NCI-H2029 (cell line): ENCODE data around the gene ADAMTS4.
"Not testable (repeated sequence)": the region's sequence is repeated elsewhere in the genome, so short reads cannot be mapped to it uniquely, and the experiment has no call there.

Experiments
- DNase-seq: peaks from one replicate; lab custom pipeline; 2025; lab: John Stamatoyannopoulos, UW

The ADAMTS4 gene, protein sequence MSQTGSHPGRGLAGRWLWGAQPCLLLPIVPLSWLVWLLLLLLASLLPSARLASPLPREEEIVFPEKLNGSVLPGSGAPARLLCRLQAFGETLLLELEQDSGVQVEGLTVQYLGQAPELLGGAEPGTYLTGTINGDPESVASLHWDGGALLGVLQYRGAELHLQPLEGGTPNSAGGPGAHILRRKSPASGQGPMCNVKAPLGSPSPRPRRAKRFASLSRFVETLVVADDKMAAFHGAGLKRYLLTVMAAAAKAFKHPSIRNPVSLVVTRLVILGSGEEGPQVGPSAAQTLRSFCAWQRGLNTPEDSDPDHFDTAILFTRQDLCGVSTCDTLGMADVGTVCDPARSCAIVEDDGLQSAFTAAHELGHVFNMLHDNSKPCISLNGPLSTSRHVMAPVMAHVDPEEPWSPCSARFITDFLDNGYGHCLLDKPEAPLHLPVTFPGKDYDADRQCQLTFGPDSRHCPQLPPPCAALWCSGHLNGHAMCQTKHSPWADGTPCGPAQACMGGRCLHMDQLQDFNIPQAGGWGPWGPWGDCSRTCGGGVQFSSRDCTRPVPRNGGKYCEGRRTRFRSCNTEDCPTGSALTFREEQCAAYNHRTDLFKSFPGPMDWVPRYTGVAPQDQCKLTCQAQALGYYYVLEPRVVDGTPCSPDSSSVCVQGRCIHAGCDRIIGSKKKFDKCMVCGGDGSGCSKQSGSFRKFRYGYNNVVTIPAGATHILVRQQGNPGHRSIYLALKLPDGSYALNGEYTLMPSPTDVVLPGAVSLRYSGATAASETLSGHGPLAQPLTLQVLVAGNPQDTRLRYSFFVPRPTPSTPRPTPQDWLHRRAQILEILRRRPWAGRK

DNA sequence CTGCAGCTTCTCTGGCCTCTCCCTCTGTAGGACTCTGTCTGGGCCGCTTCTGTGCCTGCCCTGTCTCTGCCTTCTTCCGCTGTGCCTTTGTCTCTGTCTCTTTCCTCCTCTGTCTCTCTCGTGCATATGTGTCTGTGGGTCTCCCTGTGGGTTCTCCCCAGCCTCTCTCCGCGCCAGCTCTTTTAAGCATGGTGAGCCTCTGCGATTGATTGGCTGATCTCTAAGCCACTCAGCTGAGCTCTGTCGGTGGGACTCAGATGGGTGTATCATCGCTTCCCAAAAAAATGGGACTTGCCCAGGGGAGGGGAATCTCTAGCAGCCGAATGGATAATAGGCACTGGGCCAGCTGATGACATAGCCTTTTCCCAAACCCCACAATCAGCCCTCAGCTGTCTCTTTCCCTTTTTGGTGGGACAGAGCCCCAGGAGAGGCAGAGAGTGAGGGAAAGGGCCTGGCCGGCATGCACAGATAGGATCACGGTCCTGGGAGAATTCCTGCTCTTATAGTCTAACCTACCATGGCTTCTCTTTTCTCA, at the start of gene ADAMTS4:
Gene ADAMTS4, minus strand, starts transcription at position 158 of the 535 bp plus-strand sequence. CDS start 427 bp downstream, outside the sequence.
- no peak for DNase-seq

DNA sequence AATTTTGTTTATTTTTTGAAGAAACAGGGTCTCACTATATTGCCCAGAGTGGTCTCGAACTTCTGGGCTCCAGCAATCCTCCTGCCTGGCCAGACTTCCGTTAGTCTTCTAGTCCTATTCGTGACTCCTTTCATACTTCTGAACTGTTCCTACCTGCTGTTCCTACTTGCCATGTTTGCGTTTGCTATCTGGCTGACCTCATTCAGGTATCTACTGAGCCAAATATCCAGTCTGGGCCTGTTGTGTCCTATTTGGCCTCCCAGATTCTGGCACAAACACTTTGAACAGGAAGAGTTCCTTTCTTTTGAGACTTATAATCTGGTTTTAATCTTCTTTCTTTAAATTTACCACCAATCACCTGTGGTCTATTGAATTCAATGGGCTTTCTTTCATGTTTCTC, 46.0 kb upstream of the ADAMTS4 start:
- no peak for DNase-seq

DNA sequence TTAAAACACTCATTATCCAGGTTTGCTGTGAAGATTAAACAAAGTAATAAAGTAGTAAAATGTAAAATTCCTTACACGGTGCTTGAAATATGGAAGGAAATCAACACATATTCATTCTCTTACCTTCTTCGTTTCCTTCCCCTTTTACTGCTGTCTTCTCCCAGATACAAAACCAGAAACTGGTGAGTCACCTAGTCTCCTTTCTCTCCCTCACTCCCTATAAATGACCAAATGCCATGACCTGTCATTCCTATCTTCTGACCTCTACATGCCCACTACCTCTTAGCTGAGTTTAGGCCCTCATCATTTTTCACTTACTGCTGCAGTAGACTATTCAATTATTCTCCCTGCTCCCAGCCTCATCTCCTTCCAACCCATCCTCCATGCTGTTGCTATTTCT, 43.5 kb upstream of the ADAMTS4 start:
- DNase-seq, result no peak

DNA sequence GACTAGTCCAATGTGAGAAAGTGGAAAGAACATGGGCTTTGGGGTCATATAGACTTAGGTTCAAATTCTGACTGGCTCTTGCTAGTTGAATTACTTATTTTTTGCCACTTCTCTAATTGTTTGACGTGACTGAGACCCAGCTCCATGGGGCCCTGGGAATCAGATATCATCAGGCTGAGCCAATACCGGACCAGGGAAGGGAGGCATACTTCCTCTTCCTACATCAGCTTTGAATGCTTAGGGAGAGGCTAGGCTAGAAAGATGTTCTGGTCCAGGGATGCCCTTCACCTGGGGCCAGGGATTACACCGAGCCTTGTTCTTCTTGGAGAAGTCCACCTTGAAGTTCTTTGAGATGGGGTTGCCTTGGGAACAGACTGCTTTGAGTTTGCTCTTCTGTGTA, 42.8 kb upstream of the ADAMTS4 start:
- no peak for DNase-seq

DNA sequence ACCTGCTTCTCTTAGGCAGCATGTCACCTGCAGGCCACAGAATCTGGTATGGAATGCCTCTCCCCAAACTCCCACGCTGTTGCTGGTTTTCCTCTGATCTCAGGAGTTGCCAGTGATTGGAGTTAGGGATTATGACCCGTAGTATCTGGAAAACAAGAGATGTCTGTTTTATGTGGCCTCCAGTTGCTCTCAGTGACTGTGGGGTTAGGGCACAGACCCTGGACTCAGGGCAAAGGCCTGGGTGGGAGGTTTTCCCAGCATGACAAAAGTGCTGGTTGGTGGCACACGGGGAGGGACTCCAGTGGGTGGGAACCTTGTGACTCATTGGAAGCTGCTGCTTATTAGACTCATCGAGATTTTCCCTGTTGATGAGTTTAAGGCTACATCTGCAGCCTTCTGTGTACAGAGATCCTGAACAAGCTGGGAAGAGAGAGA, 39.2 kb upstream of the ADAMTS4 start, which contains the start of gene NR1I3:
Gene NR1I3, minus strand, starts transcription at position 165 of the 435 bp plus-strand sequence. CDS start 1,638 bp downstream, outside the sequence.
- DNase-seq, result no peak

DNA sequence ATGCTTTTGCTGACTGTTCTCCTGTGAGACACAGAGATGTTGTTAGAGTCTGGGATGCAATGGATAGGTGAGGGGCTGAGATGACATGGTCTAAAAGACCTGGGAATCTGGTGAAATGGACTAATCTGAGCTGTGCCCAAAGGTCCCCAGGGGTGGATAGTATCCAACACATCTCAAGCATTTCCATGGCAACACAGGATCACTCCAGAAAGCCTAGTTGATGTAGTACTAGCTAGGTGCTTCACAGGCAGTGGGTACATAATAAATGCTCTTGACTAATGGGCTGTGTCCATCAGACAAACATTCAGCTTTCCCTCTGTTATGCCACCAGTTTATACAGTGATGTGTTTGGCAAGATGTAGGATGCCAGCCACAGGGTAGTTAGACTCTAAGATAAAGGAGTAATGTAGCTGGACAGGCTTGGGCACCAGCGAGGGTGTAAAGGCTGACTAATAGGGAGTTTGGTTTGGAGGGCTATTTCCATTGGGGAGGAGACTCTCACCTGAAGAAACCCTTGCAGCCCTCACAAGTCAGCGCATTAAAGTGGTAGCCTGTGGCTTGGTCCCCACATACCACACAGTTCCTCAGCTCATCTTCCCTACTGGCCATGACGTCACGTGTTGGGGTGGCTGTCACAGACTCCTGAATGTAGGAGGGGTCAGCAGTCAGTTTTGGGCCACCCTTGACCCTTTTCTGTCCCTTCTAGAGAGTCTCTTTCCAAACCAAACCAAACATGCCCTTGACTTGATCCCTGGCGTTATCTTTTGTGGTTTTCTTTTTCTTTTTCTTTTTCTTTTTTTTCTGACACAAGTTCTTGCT, 37.3 kb upstream of the ADAMTS4 start:
- no peak for DNase-seq

DNA sequence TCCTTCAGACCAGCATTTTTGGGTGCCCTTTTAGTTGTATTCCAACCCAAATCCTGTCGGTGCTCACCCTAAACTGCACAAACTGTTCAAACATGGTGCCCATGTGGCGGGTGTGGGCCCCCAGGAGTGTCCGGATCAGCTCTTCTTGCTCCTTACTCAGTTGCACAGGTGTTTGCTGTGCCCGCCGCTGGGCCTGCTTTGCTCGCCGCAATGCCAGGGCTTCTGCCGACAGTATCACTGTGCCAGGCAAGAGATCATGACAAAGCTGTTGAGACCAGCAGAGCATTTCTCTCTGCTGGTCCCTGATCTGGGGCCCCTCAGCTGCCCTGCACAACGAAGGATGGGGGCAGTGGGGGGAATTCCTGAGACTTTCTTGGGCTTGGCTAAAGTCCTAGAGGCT, 34.2 kb upstream of the ADAMTS4 start:
- DNase-seq, result no peak

DNA sequence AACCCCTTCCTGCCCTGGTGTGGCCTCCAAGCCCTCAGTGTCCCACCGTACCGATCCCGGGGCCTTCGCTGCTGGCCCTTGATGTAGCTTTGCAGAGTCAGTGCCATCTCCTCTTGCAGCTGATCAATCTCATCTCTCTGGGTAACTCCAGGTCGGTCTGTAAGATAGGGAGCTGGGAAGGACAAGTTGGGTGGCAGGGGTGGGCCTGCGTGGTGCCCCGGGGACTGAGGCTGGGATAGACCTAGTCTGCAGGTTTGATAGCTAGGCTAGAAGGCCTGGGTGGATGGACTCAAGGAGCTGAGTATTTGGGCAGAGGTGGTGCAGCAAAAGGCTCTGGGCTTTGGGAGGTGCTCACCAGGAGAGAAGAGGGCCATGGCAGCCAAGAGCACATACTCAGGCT, 31.9 kb upstream of the ADAMTS4 start:
- no peak for DNase-seq

DNA sequence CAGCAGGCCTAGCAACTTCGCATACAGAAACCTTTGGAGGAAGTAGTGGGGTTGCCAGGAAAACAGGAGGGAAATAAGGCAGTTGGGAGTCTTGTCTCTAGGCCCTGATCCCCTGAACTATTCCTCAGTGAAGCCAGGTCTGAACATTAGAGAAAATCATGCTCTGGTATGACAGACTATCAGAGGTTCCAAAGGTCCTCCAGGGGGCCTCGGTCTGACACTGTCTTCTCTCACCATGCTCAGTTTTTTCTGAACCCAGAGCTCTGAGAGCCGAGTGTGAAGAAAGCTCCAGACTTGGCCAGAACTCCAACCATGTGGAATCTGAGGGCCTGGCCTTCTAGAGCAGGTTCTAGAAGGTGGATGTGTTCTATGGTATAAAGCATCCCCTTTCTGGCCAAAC, 31.0 kb upstream of the ADAMTS4 start:
- DNase-seq, result no peak

DNA sequence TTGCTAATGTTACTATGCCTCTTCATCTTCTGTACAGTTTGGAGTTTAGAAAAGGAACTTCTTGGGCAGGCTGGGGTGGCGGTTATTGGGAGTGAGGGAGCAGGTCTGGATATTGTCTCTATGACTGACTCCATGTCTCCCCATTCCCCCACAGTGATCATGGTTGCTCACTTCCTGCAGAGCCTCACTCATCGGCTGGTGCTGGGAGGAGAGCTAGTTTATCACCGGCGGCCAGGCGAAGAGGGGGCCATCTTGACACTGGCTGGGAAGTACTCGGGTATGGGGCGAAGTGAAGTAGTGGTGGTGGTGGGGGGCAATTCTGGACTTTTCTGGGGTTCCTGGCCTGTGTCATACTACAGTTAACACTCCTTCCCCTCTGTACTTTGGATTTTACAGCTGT, 29.2 kb upstream of the ADAMTS4 start:
- DNase-seq, result no peak

DNA sequence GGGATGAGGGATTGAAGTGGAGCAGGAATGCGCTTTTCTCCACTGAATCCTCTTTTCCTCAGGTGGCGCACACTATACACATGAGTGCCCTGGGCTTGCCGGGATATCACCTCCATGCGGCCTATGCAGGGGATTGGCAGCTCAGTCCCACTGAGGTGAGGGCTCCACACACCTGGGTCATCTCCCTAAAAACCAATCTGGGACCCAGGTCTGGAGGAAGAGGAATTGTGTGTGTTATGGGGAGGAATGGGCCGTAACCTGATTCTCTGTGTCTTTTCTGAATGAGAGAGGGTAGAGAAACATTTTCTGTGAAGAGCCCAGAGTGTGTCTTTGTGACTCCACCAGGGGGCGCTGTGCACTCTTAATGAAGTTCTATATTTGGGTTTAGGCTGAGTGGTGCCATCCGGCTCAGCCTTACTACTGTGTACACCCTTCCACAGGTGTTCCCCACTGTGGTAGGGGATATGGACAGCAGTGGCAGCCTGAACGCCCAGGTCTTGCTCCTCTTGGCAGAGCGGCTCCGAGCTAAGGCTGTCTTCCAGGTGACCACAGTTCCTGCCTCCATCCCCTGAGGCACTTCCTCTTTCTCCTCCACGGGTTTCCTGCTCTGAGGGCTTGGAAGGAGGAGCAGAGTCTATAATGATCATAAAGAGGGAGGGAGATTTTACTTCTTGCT, 28.5 kb upstream of the ADAMTS4 start:
- peak; percentile 49 for DNase-seq

DNA sequence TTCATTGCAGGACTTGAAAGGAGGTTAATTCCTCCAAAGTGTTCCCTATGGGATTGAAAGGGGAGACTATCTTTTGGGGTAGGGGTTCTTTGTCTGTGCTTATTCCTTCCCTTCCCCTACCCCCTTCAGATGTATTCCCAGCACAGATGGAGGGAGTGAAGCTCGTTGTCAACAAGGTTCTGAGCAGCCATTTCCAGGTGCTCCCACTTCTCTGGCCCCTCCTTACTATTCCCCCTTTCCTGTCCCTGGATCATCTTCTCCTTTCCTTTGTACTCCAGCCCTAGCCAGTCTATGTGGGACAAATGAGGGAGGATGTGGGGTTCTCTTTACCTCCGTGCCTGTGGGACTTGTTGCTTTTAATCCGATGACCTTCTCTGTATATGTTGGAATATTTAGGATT, 27.9 kb upstream of the ADAMTS4 start:
- no peak for DNase-seq

DNA sequence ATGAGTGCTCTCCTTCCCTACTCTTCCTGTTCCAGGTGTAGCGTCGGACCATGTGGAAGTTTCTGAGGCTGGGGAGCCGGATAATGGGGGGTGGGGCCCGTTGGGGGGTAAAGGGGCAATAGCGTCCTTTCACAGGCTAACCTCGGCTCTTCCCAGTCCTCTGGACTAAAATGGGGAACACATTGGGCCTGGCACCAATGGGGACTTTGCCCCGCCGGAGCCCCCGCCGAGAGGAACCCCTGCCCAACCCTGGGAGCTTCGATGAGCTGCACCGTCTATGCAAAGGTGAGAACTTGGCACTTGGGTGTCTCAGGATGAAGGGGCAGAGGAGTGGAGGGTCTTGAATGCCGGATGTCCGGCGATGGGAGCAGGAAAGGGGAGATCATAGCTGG, 27.5 kb upstream of the ADAMTS4 start:
- DNase-seq, result no peak

DNA sequence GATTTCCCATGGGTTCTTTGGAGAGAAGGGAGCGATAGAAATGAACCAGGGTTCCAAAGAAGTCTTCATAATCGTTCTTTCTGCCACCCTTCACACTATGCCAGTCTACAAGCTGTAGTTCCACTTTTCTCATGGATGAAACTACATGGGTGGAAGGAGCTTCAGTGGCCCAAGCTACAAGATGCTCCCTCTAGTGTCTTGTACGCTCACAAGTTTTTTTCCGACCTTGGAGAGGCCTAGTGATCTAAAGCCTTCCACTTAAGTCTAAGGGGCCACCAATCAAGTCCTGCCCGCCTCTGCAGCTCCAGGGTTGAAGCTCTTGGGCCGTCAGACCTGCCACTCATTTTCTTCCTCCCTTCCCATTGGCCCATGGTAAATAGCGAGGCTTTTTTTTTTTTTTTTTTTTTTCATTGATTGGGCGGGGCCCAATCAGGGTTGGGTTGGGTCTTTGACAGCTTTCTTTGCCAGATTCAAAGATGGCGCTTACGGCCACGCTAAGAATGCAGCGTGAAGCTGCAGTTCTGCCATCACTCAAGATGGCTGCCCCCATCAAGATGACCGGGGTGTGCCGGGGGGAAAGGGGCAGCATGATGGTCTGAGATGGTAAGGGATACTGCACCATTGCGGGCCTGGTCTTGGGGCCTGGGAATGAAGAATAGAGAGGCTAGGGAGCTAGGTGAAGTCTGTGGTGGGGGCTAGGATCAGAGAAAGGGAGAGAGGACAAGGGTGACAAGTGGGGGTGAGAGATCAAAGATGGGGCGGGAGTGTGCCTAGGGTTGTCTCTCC, 26.9 kb upstream of the ADAMTS4 start, which contains the start of gene TOMM40L:
Gene TOMM40L, plus strand, starts transcription at position 527 of the 786 bp plus-strand sequence. CDS start 430 bp downstream, outside the sequence.
- DNase-seq, result peak; percentile 91

DNA sequence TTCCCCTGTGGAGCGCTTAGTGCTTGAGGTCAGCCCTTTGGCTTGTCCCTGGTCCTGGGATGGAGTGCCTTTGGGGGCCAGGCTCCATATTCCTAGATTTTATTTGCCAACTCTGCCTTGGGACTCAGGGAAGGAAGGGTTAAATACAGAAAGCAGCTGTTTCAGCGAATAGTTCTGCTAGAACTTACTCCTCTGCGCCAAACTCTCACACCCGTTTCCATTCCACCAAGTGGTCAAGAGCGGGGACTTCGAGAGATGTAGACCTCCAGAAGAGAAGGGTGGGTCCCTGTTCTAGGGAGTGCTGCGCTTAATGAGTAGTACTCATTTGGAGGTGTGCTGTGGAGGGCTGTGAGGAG, 26.3 kb upstream of the ADAMTS4 start:
- DNase-seq, result no peak

DNA sequence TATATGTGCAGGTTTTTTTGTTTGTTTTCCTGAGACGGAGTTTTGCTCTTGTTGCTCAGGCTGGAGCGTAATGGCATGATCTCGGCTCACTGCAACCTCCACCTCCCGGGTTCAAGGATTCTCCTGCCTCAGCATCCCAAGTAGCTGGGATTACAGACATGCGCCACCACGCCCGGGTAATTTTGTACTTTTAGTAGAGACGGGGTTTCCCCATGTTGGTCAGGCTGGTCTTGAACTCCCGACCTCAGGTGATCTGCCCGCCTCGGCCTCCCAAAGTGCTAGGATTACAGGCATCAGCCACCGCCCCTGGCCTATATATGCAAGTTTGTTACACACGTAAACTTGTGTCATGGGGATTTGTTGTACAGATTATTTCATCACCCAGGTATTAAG, 25.8 kb upstream of the ADAMTS4 start:
- DNase-seq, result not testable (repeated sequence)

DNA sequence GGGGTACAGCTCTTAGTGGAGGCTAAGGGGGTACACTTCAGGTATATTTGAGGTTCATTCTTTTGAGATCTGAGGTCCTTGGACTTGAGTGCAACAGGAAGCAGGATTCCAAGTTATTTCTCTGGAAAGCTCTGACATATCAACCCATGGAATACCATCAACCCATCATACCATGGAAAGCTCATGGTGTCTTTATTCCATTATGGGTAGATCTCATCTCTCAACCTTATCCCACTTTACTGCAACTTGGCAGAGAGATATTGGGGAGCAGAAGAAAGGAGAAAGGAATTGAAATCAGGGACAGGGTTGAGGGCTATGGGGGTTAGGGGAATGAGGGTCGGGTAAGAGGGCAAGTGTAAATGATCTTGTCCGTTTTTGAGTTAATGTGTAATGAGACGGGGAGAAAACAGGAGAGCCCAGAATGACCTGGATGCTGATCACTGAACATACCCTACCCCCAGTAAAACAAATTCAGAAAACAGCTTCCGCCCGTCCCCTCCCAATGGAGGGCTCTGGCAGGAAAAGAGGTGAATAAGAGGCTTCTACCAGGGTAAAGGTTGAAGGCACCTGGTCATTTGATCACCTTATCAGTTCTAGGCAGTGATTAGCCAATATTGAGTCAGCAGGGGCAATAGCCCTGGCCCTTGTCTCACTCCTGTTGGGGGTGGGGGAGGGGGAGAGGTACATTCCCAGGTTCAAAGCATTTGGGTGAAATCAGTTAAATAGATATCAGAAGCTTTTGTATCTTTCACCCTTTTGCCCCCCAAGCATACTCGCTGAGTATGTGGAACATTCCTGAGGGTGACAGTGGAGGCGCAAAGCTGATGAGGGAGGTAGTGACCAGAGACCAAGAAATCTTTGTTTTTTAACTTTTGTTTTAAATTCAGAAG, 25.2 kb upstream of the ADAMTS4 start:
- DNase-seq, result no peak

DNA sequence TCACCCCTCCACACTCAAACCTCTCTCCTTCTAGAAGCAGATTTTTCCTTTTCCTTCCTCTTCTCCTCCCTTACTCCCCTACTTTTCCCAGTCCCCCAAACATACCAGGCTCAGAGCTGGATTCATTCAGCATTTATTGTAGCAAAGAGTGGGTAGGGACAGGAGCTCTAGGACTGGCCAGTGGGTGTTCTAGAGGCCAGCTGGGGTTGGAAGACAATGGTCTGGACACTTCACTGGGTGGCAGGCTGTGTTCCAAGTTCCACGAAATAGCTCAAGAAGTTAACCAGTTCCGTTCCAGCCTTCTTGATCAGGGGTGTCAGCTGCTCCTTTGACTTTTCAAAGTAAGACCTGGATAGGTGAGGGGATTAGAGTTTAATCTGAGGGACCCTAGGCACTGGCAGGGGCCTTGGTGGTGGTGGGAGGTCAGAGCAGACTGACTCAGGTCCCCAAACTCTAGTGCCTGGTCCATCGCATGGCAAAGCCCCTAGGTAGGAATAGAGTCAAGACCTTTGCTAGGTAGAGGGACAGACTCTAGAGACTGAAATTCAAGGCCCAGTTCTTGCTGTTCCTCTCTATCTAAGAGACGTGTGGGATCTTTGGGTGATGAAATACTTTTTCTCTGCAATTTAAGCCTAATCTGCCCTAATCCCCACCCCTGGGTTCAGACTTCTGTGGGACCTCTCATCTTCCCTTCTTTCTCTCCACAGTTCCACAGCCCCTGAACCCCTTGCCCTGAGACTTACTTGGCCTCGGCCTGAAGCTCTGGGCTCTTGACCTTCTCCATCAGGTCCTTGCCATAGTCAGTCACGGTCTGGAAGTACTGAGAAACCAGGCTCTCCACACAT, 23.5 kb upstream of the ADAMTS4 start:
- no peak for DNase-seq
